Measurements from ENCODE around the gene CRELD2.

CRELD2 gene

GRCh38 chr22:49917974-49918910 lies at the start of gene CRELD2, which contains the start of gene ALG12:
Gene CRELD2, plus strand, starts transcription at chr22:49918634. Its CDS starts 136 bp downstream, at chr22:49918770.
Gene ALG12, minus strand, starts transcription at chr22:49918438. Its CDS starts 4,673 bp downstream, at chr22:49913765.
- peak; percentile 100 for DNase-seq (ENCODE audit: low spot score)

- no peak for DNase-seq (ENCODE audit: low spot score)
Measured at GRCh38 chr22:49869086-49869830, 49.2 kb upstream of the CRELD2 start.

GRCh38 chr22:49869845-49870712 lies 48.4 kb upstream of the CRELD2 start:
- no peak for DNase-seq (ENCODE audit: low spot score)

GRCh38 chr22:49871482-49871881 lies 47.0 kb upstream of the CRELD2 start:
- DNase-seq (ENCODE audit: low spot score): peak; percentile 47

- no peak for DNase-seq (ENCODE audit: low spot score)
Measured at GRCh38 chr22:49872347-49872746, 46.1 kb upstream of the CRELD2 start.

- no peak for DNase-seq (ENCODE audit: low spot score)
Measured at GRCh38 chr22:49873228-49873940, 45.0 kb upstream of the CRELD2 start.

GRCh38 chr22:49877642-49878041 lies 40.8 kb upstream of the CRELD2 start:
- no peak for DNase-seq (ENCODE audit: low spot score)

- no peak for DNase-seq (ENCODE audit: low spot score)
Measured at GRCh38 chr22:49878206-49878605, 40.2 kb upstream of the CRELD2 start.

- no peak for DNase-seq (ENCODE audit: low spot score)
Measured at GRCh38 chr22:49879871-49880270, 38.6 kb upstream of the CRELD2 start.

GRCh38 chr22:49880281-49880680 lies 38.2 kb upstream of the CRELD2 start:
- peak; percentile 49 for DNase-seq (ENCODE audit: low spot score)

GRCh38 chr22:49881856-49882255 lies 36.6 kb upstream of the CRELD2 start:
- DNase-seq (ENCODE audit: low spot score): no peak

- no peak for DNase-seq (ENCODE audit: low spot score)
Measured at GRCh38 chr22:49882519-49883293, 35.7 kb upstream of the CRELD2 start.

- no peak for DNase-seq (ENCODE audit: low spot score)
Measured at GRCh38 chr22:49883294-49883640, 35.2 kb upstream of the CRELD2 start.

- DNase-seq (ENCODE audit: low spot score): no peak
Measured at GRCh38 chr22:49884075-49884474, 34.4 kb upstream of the CRELD2 start.

- no peak for DNase-seq (ENCODE audit: low spot score)
Measured at GRCh38 chr22:49884503-49885260, 33.8 kb upstream of the CRELD2 start.

- no peak for DNase-seq (ENCODE audit: low spot score)
Measured at GRCh38 chr22:49885281-49885680, 33.2 kb upstream of the CRELD2 start.

GRCh38 chr22:49885881-49886280 lies 32.6 kb upstream of the CRELD2 start:
- no peak for DNase-seq (ENCODE audit: low spot score)

- DNase-seq (ENCODE audit: low spot score): no peak
Measured at GRCh38 chr22:49886346-49887063, 31.9 kb upstream of the CRELD2 start.

GRCh38 chr22:49887064-49887451 lies 31.4 kb upstream of the CRELD2 start:
- DNase-seq (ENCODE audit: low spot score): no peak

Measured in iPS-NIHi11 (cell line).